ENCODE results near the gene EHBP1.

The EHBP1 gene

GRCh38 chr2:62705007-62705829 is at the start of gene EHBP1:
Gene EHBP1 (plus strand): TSS chr2:62705713. CDS start chr2:62707192, 1,479 bp downstream.
- peak; percentile 98 for DNase-seq

GRCh38 chr2:62657783-62658182 is 47.7 kb upstream of the EHBP1 start:
- no peak for DNase-seq

GRCh38 chr2:62658891-62659290 is 46.6 kb upstream of the EHBP1 start:
- DNase-seq: no peak

- no peak for DNase-seq
These were observed 45.4 kb upstream of the EHBP1 start for GRCh38 chr2:62660087-62660486.

- DNase-seq: no peak
These were observed 44.8 kb upstream of the EHBP1 start for GRCh38 chr2:62660582-62661262.

- no peak for DNase-seq
These were observed 44.3 kb upstream of the EHBP1 start for GRCh38 chr2:62661263-62661635.

- DNase-seq: no peak
These were observed 43.4 kb upstream of the EHBP1 start for GRCh38 chr2:62662131-62662530.

- DNase-seq: no peak
These were observed 43.0 kb upstream of the EHBP1 start for GRCh38 chr2:62662554-62662953.

- no peak for DNase-seq
These were observed 42.1 kb upstream of the EHBP1 start for GRCh38 chr2:62663411-62663810.

GRCh38 chr2:62663920-62664795 is 41.4 kb upstream of the EHBP1 start:
- peak; percentile 14 for DNase-seq

- DNase-seq: no peak
These were observed 40.1 kb upstream of the EHBP1 start for GRCh38 chr2:62665446-62665845.

- DNase-seq: no peak
These were observed 36.3 kb upstream of the EHBP1 start for GRCh38 chr2:62669180-62669579.

GRCh38 chr2:62672601-62673000 is 32.9 kb upstream of the EHBP1 start:
- DNase-seq: peak; percentile 68

GRCh38 chr2:62675062-62675461 is 30.5 kb upstream of the EHBP1 start:
- no peak for DNase-seq

GRCh38 chr2:62685256-62685655 is 20.3 kb upstream of the EHBP1 start:
- no peak for DNase-seq

- DNase-seq: no peak
These were observed 19.4 kb upstream of the EHBP1 start for GRCh38 chr2:62686012-62686685.

GRCh38 chr2:62687636-62688035 is 17.9 kb upstream of the EHBP1 start:
- DNase-seq: no peak

GRCh38 chr2:62688771-62689170 is 16.7 kb upstream of the EHBP1 start:
- no peak for DNase-seq

- no peak for DNase-seq
These were observed 14.3 kb upstream of the EHBP1 start for GRCh38 chr2:62691186-62691585.

- no peak for DNase-seq
These were observed 13.3 kb upstream of the EHBP1 start for GRCh38 chr2:62692225-62692624.

- DNase-seq: no peak
These were observed 6.9 kb upstream of the EHBP1 start for GRCh38 chr2:62698653-62699052.

- no peak for DNase-seq
These were observed 883 bp upstream of the EHBP1 start for GRCh38 chr2:62704654-62705006.

All from NCI-H226 (cell line).